HG03354 (cell line): ENCODE measurements around the gene M6PR.

Experiments
- ATAC-seq: cut with Tn5 transposase; IDR thresholded peaks from one replicate; pipeline ENCODE4 v1.9.1; 2021; ENCODE audit warnings: mild to moderate bottlenecking; ENCODE audit not compliant: unreplicated experiment, poor library complexity, severe bottlenecking

The M6PR gene

DNA sequence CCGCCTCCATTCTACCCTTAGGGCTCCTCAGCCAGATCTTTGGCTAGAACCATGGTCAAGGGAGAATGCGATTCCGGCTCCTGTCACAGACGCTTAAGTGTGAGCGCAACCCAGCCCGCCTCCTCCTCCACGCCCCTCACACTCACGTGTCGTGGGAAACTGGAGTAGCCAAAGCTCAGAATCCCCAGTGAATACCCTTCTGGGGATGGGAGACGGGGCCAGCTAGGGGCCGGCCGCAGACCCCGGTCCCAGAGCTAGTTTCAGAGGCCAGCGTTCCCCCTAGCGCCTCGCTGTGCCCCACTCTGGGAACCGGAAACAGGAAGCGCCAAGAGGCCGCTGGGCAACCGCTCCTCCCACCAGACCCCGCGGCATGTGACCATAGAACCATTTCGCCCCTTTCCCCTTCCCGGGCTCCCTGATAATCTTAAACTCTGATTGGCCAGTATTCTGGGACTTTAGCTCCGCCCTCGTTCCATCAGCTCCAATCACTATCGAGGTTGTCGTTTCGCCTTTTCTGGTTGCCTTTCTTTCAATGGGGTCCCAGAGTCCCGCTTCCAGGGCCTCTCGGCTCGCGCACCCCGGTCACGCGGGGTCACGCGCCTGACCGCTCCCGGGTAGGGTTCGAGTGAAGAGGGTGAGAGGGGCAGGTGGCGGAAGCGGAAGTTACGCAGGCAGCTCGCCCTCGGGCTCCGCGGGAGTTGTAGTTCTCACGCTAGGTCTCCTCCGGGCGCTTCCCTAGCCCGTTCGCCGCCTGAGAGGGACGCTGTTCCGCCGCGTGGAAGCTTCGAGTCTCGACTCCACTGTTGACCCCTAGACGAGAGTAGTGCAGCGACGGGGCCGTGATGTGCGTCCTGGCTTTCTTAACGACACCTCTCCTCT lies at the start of gene M6PR:
Gene M6PR, minus strand, starts transcription at position 304 of the 879 bp plus-strand sequence. CDS start 3,241 bp downstream, outside the sequence.
- ATAC-seq: peak; percentile 88

DNA sequence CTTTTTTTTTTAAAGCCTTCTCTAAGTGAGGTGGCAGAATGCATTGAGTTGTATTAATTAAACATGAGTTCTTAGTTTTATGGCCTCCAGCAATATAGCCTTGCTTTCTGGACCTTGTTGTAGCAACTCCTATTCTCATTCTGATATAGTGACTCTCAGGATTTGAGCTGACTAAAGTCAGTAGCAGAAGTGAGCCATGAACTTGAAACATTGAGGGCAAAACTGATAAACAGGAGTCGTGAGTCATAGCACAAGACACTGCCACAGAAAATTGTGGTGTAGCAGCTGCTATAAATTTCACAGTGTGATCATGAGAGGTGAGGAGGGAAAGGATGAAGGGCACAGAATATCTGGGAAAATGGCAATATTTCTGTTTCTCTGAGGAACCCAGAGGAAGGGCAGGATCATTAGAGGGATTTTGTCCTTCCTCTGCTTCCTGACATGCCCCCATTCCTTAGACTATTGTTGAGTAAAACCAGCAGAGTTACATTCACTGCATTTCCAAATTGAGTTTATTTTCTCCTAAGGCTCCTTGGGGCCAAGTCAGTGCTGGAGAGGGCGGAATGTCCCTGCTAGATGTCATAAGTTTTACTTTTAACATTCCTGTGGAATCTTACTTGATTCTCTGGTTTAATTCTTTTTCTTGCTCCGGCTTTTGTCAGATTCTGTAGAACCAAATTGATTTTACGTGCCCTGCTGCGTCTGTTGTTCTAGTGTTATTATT lies 47.4 kb upstream of the M6PR start:
- peak; percentile 96 for ATAC-seq

DNA sequence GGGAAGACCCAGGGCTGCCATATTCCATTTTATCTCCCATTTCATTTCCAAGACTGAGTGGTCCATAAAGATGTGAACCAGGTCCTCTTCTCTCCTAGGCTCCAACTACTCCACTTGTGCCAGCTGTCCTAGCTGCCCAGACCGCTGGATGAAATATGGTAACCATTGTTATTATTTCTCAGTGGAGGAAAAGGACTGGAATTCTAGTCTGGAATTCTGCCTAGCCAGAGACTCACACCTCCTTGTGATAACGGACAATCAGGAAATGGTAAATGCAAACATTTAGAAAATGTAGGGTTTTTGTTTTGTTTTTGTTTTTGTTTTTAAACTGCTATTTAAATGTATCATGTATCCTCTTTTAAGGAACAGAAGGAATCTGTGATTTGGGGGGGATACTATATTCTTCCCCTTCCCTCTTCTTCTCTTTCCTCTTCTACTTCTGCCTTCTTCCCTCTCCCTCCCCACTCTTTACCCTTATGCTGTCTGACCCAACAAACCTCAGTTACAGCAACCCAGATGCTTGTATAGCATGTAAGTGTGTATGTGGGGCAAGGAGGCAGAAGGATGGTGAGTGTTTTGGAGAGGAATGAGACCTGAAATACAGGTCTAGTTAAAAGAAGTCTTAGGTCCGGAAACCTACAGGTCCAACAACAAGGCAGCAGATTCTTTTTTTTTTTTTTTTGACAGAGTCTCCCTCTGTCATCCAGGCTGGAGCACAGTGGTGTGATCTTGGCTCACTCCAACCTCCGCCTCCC lies 45.8 kb upstream of the M6PR start:
- ATAC-seq: no peak

DNA sequence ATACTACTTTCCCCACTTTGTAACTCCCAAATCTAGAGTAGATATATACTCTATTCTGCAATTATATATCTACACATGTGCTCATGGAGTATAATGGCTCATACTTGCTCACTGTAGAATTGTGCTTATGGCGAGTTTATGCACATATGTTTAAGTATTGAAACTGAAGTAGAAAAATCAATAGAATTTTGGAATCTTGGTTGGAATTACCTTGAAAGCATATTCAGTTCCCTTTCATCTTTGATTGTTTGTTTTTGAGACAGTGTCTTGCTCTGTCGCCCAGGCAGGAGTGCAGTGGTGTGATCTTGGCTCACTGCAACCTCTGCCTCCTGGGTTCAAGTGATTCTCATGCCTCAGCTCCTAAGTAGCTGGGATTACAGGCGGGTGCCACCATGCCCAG lies 44.4 kb upstream of the M6PR start:
- no peak for ATAC-seq

DNA sequence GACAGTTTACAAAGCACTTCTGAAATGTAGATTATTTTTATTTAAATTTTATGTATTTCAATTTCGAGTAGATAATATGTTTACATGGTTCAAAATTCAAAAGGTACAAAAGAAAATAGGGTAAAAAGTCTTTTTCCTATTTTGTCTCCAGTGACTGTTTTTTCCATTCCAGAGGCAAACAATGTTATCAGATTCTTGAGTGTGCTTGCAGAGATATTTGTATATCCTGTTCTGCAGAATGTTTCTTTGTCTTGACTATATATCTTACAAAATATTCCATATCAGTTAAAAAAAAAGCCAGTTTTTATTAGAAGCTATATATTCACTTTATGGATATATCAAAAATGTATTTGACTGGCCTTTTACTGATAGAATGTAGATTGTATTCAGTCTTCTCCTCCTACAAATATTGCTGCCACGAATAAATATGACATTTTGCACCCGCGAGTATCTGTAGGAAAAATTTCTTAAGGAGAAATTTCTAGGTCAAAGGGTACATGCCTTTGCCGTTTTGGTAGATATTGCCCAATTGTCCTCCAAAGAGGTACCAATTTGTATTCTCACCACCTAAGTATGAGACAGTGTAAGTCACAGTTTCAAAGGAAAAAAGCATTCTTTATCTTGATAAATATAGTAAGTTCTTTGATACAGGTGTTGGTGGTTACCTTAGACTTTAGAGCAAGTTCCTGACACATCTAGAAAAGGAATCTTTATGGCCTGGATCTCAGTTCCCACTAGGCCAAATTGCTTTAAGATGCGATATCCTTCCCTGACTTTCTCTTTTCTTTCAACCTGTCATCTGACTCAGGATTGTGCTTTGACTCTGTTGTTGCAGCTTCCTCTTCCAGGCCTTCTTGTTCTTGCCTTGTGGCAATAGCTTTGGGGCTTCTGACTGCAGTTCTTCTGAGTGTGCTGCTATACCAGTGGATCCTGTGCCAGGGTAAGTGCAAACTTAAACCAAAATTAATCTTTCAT lies 42.2 kb upstream of the M6PR start:
- ATAC-seq: no peak

DNA sequence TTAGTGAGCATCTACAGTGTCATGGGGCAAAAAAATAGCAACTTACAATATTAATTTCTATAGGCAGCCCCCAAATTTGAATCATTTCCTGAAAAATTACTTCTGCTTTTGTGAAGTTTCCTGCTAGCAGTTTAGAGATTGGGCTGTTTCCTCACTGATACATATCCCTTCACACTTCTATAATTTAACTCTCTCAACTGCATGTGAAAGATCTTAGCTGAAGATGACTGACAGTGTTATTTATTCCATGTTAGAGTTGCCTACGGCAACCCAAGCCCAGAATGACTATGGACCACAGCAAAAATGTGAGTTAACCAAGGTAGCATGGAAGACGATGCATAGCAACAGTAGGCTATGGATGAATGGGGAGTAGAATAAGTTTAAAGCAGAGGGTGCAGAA lies 40.0 kb upstream of the M6PR start, which contains the start of gene KLRG1:
Gene KLRG1, plus strand, starts transcription at position 134 of the 400 bp plus-strand sequence. Its CDS starts 90 bp downstream, at position 224.
- no peak for ATAC-seq

DNA sequence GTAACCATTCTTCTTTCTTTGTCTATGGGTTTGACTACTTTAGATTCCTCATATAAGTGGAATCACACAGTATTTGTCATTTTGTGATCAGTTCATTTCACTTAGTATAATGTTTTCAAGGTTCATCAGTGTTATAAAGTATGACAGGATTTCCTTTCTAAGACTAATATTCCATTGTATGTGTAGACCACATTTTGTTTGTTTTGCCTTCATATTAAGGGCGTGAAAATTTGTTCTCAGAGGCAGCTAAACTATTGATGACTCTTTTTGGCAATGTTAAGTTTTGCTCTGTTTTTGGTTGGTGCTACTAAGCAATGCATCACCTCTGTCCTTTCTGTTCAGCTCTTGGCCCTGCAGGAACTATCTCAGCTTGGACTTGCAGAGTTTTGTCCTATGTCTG lies 38.2 kb upstream of the M6PR start:
- ATAC-seq: no peak

DNA sequence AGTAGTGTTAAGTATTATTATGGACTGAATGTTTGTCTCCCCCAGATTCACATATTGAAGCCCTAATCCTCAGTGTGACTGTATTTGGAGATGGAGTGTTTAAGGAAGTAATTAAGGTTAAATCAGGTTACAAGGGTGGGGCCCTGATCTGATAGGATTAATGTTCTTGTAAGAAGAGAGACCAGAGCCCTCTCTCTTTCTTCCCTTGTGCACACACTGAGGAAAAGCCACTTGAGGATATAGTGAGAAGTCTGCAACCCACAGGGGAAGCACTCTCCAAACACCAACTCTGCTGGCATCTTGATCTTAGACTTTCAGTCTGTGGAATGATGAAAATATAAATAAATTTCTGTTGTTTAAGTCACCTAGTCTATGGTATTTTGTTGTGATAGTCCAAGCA lies 37.7 kb upstream of the M6PR start:
- ATAC-seq: no peak

DNA sequence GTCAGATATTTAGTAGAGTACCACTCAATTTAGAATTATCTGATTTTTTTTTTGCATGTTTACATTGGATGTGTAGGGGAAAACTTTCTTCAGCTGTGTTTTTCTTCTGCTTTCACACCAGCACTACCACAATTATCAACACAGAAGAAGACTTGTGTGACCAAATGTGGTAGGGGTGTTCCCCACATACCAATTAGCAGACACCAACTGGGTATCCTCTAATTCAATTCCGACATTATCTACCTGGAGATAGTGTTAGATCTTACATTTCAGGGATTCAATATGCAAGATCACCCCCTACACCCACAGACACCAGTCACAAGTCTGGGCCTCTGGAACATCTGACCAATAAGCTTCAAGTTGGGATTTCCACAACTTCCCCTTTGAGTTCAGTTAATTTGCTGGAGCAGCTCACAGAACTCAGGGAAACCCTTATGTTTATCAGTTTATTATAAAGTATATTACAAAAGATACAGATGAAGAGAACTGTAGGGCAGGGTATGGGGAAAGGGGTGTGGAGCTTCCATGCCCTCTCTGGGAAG lies 35.8 kb upstream of the M6PR start:
- ATAC-seq: no peak

DNA sequence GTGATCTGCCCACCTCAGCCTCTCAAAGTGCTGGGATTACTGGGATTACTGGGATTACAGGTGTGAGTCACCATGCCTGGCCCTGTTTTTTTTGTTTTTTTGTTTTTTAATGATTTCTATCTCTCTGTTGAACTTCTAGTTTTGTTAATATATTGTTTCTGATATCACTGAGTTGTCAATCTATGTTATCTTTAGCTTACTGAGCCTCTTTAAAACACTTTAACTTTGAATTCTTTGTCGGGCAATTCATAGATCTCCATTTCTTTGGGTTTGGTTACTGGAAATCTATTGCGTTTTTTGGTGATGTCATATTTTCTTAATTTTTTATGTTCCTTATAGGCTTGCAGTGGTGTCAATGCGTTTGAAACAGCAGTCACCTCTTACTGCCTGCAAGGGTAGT lies 30.7 kb upstream of the M6PR start:
- no peak for ATAC-seq

DNA sequence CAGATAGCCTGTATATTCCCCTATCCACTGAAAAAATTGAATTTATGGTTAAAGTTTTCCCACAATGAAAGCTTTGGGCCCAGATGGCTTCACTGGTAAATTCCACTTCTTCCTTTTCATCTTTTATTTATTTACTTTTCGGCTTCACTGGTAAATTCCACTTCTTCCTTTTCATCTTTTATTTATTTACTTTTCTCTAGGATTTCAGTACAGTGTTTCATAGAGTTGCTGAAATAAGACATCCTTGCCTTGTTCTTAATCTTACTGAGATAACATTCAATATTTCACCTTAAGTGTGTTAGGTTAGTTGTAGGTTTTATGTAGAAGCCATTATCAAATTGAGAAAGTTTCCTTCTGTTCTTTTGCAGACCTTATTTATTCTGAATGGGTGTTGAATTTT lies 21.0 kb upstream of the M6PR start:
- ATAC-seq: no peak

DNA sequence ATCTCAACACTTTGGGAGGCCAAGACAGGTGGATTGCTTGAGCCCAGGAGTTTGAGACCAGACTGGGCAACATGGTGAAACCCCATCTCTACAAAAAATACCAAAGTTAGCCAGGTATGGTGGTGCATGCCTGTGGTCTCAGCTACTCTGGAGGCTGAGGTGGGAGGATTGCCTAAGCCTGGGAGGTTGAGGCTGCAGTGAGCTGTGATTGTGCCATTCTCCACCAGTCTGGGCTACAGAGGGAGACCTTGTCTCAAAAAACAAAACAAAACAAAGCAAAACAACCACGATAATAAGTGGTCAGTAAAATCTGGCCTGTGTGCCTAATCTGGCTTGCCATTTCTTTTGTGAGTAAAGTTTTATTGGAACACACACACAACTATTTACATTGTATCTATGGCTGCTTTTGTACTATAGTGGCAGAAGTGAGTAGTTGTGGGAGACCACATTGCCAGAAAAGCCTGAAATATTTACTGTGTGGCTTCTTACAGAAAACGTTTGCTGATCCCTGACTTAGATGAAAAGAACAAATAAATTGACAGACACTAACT lies 20.5 kb upstream of the M6PR start:
- no peak for ATAC-seq

DNA sequence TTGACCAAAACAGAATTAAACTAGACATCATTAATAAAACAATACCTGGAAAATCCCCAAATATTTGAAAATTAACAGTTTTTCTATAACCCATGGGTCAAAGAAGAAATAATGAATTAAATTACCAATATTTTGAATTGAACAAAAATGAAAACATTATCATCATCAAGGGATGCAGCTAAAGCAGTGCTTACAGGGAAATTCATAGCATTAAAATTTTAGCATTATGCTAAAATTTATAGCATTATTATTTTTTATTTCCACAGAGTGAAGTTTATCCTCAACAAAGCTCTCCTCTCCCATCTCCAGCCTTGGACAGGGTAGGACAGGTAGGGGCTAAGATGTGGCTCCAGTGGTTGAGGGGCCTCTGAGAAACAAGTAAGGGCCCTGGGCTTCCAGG lies 19.3 kb upstream of the M6PR start:
- no peak for ATAC-seq

DNA sequence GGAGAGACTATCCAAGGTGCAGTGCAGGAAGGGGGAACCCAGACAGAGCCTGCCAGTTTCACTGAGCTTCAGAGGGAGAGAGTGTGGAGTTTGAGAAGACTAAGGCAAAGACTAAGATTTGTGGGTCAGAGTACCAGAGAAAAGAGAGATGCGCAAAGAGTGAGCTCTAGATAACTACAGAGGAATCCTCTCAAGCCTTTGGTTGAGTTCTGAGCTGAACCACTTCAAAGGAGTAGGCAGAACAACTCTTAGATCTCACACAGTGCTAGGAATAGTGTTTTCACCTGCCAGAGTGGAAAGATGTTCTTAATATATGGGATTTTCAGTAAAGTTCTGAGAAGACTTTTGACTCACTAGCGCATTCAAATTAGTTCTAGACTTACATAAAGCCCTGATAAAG lies 10.7 kb upstream of the M6PR start:
- no peak for ATAC-seq

DNA sequence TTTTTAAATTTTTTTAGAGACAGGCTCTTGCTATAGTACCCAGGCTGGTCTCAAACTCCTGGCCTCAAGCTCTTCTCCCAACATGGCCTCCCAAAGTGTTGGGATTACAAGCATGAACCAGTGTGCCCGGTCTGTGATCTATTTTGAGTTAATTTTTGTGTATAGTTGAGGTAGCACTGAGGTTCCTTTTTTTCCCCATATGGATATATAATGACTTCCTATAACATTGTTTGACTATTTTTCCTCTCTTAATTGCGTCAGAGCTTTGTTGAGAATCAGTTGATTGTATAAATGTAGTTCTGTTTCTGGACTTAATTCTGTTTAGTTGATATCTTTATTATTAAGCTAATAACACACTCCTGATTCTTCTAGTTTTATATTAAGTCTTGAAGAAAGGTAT lies 8.6 kb upstream of the M6PR start:
- no peak for ATAC-seq

DNA sequence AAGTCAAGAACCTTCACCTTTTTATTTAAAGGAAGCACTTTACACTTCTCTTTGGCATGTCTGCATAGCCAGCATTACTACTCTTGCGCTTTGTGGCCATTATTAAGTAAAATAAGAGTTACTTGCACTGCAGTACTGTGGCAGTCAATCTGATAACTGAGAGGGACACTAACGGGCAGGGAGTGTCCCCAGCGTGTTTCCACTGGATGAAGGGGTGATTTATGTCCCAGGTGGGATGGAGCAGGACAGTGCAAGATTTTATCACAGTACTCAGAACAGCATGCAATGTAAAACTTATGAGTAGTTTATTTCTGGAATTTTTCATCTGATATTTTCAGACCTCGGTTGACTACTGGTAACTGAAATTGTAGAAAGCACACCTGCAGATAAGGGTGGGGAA lies 8.1 kb upstream of the M6PR start:
- no peak for ATAC-seq

DNA sequence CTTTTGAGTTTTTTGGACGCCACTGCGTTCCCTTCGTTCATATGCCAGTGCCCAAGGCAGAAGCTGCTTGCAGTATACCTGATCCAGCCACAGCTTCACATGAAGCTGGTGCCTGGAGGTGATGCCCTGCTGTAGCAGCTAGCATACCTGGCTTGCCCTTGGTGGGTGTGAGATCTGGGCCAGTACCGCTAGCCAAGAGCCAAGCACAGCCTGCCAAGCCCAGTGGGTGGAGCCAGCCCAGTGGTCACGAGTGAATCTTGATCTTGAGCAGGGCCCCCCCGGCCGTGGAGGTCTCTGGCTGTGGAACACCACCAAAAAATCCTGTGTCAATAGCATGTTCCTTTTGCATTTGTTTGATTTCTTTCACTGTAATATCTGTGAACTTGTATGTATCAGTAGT lies 7.3 kb upstream of the M6PR start:
- no peak for ATAC-seq

DNA sequence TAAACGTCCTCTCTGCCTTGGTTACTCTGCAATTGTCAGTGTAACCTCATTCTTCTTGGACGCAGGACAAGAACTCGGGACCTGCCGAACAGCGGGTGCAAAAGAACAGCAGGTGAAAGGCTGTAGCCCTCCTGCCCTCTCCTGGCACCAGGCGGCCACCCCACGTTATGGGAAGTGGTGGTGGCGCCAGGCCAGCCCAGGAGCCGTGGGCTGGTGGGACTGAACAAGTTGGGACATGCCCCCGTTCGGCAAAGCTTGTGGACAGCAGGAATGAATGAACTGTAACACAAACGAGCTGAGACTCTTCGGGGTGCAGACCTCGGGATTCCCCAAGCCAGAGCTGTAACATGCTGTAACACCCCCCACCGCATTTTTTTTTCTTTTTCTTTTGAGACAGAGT lies 6.6 kb upstream of the M6PR start:
- no peak for ATAC-seq
